K562 (cell line): ENCODE data around the gene PIGV. TPM values are rescaled to one million over a fixed set of nuclear protein-coding genes. Genes with fewer than 3 reads are reported as not detected.

Experiments
- E2F3 ChIP-seq: fragments of 250-450 bp; sonication (Bioruptor Pico); IDR thresholded peaks from 2 replicates; pipeline ENCODE4 v1.4.0; 2020; ENCODE audit warnings: mild to moderate bottlenecking
- ELF1 ChIP-seq: fragments of 200-800 bp; sonication (Bioruptor generic); IDR thresholded peaks from 2 replicates; pipeline ENCODE4 v1.6.1; 2016; ENCODE audit warnings: missing genetic modification characterization, missing compliant biosample characterization
- EP300 ChIP-seq: IDR thresholded peaks from 2 replicates; pipeline ENCODE4 v1.6.1; 2012; ENCODE audit warnings: low read length, improper control_type of control experiment
- HDAC2 ChIP-seq: fragments of 450-650 bp; IDR thresholded peaks from 2 replicates; pipeline ENCODE4 v1.6.1; 2016; ENCODE audit warnings: mild to moderate bottlenecking
- MEIS2 ChIP-seq: fragments of 450-650 bp; IDR thresholded peaks from 2 replicates; pipeline ENCODE4 v1.6.1; 2014; ENCODE audit warnings: mild to moderate bottlenecking; ENCODE audit not compliant: partially characterized antibody
- NCOA6 ChIP-seq: fragments of 450-650 bp; IDR thresholded peaks from 2 replicates; pipeline ENCODE4 v1.6.1; 2017; ENCODE audit warnings: mild to moderate bottlenecking
- NEUROD1 ChIP-seq: fragments of 150-350 bp; IDR thresholded peaks from 2 replicates; pipeline ENCODE4 v1.6.1; 2014; ENCODE audit warnings: borderline replicate concordance, low read length, low read depth; ENCODE audit not compliant: partially characterized antibody
- NR2C1 ChIP-seq, 2 experiments: fragments of 450-650 bp; IDR thresholded peaks; 2 replicates each; pipeline ENCODE4 v1.6.1; 2017; ENCODE audit warnings: mild to moderate bottlenecking in 2 of 2, antibody characterized with exemption in 1 of 2, inconsistent platforms in 1 of 2, missing compliant biosample characterization in 1 of 2, missing genetic modification characterization in 1 of 2
- NR2F6 ChIP-seq: fragments of 450-650 bp; formaldehyde crosslinking; IDR thresholded peaks from 2 replicates; pipeline ENCODE4 v1.4.0; 2020; ENCODE audit warnings: mild to moderate bottlenecking
- RBM25 ChIP-seq: fragments of 200-400 bp; formaldehyde crosslinking; IDR thresholded peaks from 2 replicates; pipeline ENCODE4 v1.6.1; 2018; ENCODE audit warnings: low read length, low read depth, moderate library complexity; ENCODE audit not compliant: severe bottlenecking
- RHOXF2B ChIP-seq: fragments of 250-450 bp; sonication (Bioruptor Pico); conservative IDR thresholded peaks from 2 replicates; pipeline ENCODE4 v1.5.1; 2021
- SP1 ChIP-seq: sonication (generic); formaldehyde crosslinking; IDR thresholded peaks from 2 replicates; pipeline ENCODE4 v1.8.1; 2022; ENCODE audit warnings: mild to moderate bottlenecking, missing genetic modification reagents
- STAG1 ChIP-seq: sonication (generic); formaldehyde crosslinking; IDR thresholded peaks from 2 replicates; pipeline ENCODE4 v1.5.0; 2020; ENCODE audit warnings: missing genetic modification reagents, borderline replicate concordance
- XRCC5 ChIP-seq: fragments of 200-400 bp; formaldehyde crosslinking; IDR thresholded peaks from 2 replicates; pipeline ENCODE4 v1.6.1; 2017; ENCODE audit warnings: low read depth, mild to moderate bottlenecking, low read length
- ZFP1 ChIP-seq: fragments of 450-650 bp; formaldehyde crosslinking; IDR thresholded peaks from 2 replicates; pipeline ENCODE4 v1.4.0; 2020; ENCODE audit warnings: mild to moderate bottlenecking, mixed read lengths
- ZNF583 ChIP-seq: fragments of 250-450 bp; sonication (Bioruptor Pico); IDR thresholded peaks from 2 replicates; pipeline ENCODE4 v1.4.0; 2020
- ZNF77 ChIP-seq: fragments of 250-450 bp; sonication (Bioruptor Pico); IDR thresholded peaks from 2 replicates; pipeline ENCODE4 v1.5.0; 2020
- polyA plus RNA-seq, 8 experiments: library from polyadenylated mRNA; depleted of rRNA in 4 of 8; stranded (reverse) in 5 of 8; unstranded in 3 of 8; fragments of >200 nt; fragmentation: Nextera tagmentation in 2 of 8; fragmentation: Illumina TruSeq in 1 of 8; extraction: Ambion mirVana in 2 of 8; extraction: Trizol in 1 of 8; gene quantifications; 2 replicates each; pipeline versions ENCODE4 v1.2.1 to v1.2.3, GENCODE V29; 2011 to 2014; ENCODE audit warnings: inconsistent platforms in 1 of 8, missing spikeins in 1 of 8
- total RNA-seq, 7 experiments: library from RNA; depleted of rRNA in 6 of 7; stranded (reverse); fragments of >200 nt in 6 of 7; fragmentation: Illumina TruSeq in 2 of 7; extraction: Trizol in 2 of 7; gene quantifications; 2 replicates each; pipeline versions ENCODE4 v1.2.1 to v1.2.3, GENCODE V29; 2011 to 2021; ENCODE audit warnings: low replicate concordance in 1 of 7
- TF ChIP-seq, protein P1 (sequence below): fragments of 450-650 bp; formaldehyde crosslinking; IDR thresholded peaks from 2 replicates; pipeline ENCODE4 v1.4.0; 2022; ENCODE audit warnings: mild to moderate bottlenecking, moderate library complexity
- TF ChIP-seq, protein P2 (sequence below): fragments of 450-650 bp; IDR thresholded peaks from 2 replicates; pipeline ENCODE4 v1.6.1; 2016; ENCODE audit warnings: low read depth, mild to moderate bottlenecking, moderate library complexity
- TF ChIP-seq, protein P3 (sequence below): sonication (generic); formaldehyde crosslinking; IDR thresholded peaks from 2 replicates; pipeline ENCODE4 v1.8.0; 2023; ENCODE audit warnings: mild to moderate bottlenecking, missing genetic modification reagents
- TF ChIP-seq, protein P4 (sequence below), 3 experiments: fragments of 200-800 bp in 1 of 3; sonication (Bioruptor generic) in 1 of 3; sonication (generic) in 1 of 3; formaldehyde crosslinking in 1 of 3; IDR thresholded peaks; 2 replicates each; pipeline versions ENCODE4 v1.6.1 to v1.8.0; 2016 to 2022; ENCODE audit warnings: mild to moderate bottlenecking in 2 of 3, missing compliant biosample characterization in 2 of 3, missing genetic modification characterization in 2 of 3, missing genetic modification reagents in 1 of 3

PIGV gene
- total and polyA plus RNA-seq, 9 of the 15 experiments (the other 6 are each of a cell fraction or from before 2014, with no cell fraction given), result 8.4 to 21.8 (median 11.7) TPM

DNA sequence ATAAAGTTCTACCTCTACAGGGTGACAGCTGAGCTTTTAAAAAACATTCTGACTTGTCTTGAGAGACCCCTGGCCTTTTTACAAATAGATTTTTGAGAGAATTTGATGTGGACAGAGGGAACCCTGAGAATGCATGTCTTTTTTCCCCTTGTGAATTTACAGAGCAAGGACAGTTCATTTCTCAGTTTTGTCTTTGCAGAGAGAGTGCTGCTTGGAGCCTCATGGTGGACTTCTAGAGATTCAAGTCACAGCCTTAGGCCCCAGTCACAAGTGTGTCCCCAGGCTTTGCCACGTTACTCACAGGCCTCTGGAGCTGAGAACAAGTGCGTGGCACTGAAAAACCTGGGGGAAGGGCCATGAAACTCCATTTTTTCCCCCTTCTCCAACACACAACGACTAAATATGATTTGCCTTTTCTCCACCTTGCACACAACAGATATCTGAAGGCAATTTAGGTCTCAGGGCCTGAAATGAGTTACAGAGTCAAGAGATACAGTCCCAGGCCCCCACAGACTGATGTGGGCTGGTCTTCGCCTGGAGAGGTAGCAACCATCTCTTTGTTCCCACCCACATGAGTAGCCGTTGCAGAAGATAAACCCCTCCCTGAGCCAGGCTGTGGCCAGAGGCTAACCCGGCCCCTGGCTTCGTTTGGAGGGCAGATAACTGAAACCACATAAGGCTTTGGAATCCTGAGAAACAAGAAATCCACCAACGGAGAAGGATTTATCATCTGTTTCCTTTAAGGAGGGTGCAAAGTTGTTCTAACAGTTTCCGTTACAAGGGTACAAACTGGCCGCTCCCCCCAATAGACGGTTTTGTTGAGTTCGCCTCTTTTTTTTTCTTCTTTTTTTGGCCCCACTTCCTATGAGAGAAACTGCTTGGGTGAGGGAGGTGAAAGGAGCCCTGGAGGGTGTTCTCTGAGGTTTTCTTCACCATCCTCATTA, 1.0 kb upstream of the PIGV start (continued):
- TF ChIP-seq RHOXF2B (0 out of 2 replicates have a peak, but pooled peaks have one; percentile 57), STAG1 (CRISPR knock-in tag) (no peak), RBM25 (no peak), ZNF583 (no peak), EP300 (peak; percentile 87), ZFP1 (no peak), MEIS2 (peak; percentile 48), ELF1 (no peak), HDAC2 (peak; percentile 78), NCOA6 (no peak), ZNF77 (CRISPR knock-in tag) (no peak), NR2C1 (IDR thresholded peaks at IDR 0.05) (no peak), NR2C1 (tag; IDR thresholded peaks at IDR 0.05) (peak; percentile 57), SP1 (CRISPR knock-in tag) (peak; percentile 64; the same call in 1 of the 2 replicates), NR2F6 (CRISPR knock-in tag) (no peak), E2F3 (CRISPR knock-in tag) (no peak), XRCC5 (no peak), NEUROD1 (peak; percentile 73)
- TF ChIP-seq, protein P1, sequence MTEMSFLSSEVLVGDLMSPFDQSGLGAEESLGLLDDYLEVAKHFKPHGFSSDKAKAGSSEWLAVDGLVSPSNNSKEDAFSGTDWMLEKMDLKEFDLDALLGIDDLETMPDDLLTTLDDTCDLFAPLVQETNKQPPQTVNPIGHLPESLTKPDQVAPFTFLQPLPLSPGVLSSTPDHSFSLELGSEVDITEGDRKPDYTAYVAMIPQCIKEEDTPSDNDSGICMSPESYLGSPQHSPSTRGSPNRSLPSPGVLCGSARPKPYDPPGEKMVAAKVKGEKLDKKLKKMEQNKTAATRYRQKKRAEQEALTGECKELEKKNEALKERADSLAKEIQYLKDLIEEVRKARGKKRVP (CRISPR knock-in tag), result peak; percentile 27; the same call in 1 of the 2 replicates
- TF ChIP-seq, protein P2, sequence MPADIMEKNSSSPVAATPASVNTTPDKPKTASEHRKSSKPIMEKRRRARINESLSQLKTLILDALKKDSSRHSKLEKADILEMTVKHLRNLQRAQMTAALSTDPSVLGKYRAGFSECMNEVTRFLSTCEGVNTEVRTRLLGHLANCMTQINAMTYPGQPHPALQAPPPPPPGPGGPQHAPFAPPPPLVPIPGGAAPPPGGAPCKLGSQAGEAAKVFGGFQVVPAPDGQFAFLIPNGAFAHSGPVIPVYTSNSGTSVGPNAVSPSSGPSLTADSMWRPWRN, result peak; percentile 14; the same call in 1 of the 2 replicates
- TF ChIP-seq, protein P3, sequence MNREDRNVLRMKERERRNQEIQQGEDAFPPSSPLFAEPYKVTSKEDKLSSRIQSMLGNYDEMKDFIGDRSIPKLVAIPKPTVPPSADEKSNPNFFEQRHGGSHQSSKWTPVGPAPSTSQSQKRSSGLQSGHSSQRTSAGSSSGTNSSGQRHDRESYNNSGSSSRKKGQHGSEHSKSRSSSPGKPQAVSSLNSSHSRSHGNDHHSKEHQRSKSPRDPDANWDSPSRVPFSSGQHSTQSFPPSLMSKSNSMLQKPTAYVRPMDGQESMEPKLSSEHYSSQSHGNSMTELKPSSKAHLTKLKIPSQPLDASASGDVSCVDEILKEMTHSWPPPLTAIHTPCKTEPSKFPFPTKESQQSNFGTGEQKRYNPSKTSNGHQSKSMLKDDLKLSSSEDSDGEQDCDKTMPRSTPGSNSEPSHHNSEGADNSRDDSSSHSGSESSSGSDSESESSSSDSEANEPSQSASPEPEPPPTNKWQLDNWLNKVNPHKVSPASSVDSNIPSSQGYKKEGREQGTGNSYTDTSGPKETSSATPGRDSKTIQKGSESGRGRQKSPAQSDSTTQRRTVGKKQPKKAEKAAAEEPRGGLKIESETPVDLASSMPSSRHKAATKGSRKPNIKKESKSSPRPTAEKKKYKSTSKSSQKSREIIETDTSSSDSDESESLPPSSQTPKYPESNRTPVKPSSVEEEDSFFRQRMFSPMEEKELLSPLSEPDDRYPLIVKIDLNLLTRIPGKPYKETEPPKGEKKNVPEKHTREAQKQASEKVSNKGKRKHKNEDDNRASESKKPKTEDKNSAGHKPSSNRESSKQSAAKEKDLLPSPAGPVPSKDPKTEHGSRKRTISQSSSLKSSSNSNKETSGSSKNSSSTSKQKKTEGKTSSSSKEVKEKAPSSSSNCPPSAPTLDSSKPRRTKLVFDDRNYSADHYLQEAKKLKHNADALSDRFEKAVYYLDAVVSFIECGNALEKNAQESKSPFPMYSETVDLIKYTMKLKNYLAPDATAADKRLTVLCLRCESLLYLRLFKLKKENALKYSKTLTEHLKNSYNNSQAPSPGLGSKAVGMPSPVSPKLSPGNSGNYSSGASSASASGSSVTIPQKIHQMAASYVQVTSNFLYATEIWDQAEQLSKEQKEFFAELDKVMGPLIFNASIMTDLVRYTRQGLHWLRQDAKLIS (CRISPR knock-in tag), result peak; percentile 49; the same call in 1 of the 2 replicates
- TF ChIP-seq, protein P4, sequence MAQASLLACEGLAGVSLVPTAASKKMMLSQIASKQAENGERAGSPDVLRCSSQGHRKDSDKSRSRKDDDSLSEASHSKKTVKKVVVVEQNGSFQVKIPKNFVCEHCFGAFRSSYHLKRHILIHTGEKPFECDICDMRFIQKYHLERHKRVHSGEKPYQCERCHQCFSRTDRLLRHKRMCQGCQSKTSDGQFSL (CRISPR knock-in tag; IDR thresholded peaks at IDR 0.05), result no peak
- TF ChIP-seq, protein P4 (tag; IDR thresholded peaks at IDR 0.05), result peak; percentile 28 to 43; a peak in 2 of 4 replicates
